IMR-90 (cell line): ENCODE data around the gene KDM3A. TPM values are rescaled to one million over a fixed set of nuclear protein-coding genes. Genes with fewer than 3 reads are reported as not detected.

Experiments
- ATAC-seq: fragments of 200-7000 bp; cut with Tn5 transposase; 2 replicates; pipeline ENCODE4 v1.9.1; 2020; ENCODE audit warnings: low read depth, mild to moderate bottlenecking, moderate library complexity
- BruUV-seq: library from RNA; stranded (reverse); fragments of 400-500 nt; replicated peaks from 2 replicates; lab custom pipeline; 2021; lab: Mats Ljungman, UMichigan
- CTCF ChIA-PET: fragments of 300-600 bp; formaldehyde crosslinking; extraction: SDS; loops from one replicate; lab custom pipeline; 2021; ENCODE audit warnings: antibody characterized with exemption; lab: Yijun Ruan, JAX
- POLR2A ChIA-PET: fragments of 300-600 bp; sonication (Branson Sonifier 250); formaldehyde crosslinking; loops from one replicate; lab custom pipeline; 2022; ENCODE audit warnings: antibody characterized with exemption; ENCODE audit not compliant: unreplicated experiment; lab: Charles Lee
- DNase-seq: peaks from one replicate; pipeline ENCODE4 v3.0.0; 2013
- H2AFZ ChIP-seq: replicated peaks from 2 replicates; pipeline ENCODE3; 2013; ENCODE audit warnings: low read length, mild to moderate bottlenecking; ENCODE audit not compliant: poor library complexity
- H2AK5ac ChIP-seq: 2 replicates; pipeline ENCODE4 v1.6.1; 2013; ENCODE audit warnings: low read depth, low read length, inconsistent platforms
- H2AK9ac ChIP-seq: replicated peaks from 2 replicates; pipeline ENCODE3; 2013; ENCODE audit warnings: mild to moderate bottlenecking, low read depth, low read length, moderate library complexity; ENCODE audit not compliant: poor library complexity
- H2BK120ac ChIP-seq: 2 replicates; pipeline ENCODE4 v1.6.1; 2013; ENCODE audit warnings: low read depth, low read length, inconsistent platforms
- H2BK15ac ChIP-seq: 3 replicates; pipeline ENCODE4 v1.6.1; 2013; ENCODE audit warnings: low read depth, low read length, inconsistent platforms
- H2BK20ac ChIP-seq: 2 replicates; pipeline ENCODE4 v1.6.1; 2013; ENCODE audit warnings: low read depth, mild to moderate bottlenecking, inconsistent platforms, low read length, moderate library complexity
- H2BK5ac ChIP-seq: 2 replicates; pipeline ENCODE4 v1.6.1; 2013; ENCODE audit warnings: mild to moderate bottlenecking, low read depth, low read length, inconsistent platforms; ENCODE audit not compliant: poor library complexity, severe bottlenecking
- H3K14ac ChIP-seq: replicated peaks from 2 replicates; pipeline ENCODE4 v1.6.1; 2013; ENCODE audit warnings: low read depth, low read length, inconsistent platforms
- H3K18ac ChIP-seq: 2 replicates; pipeline ENCODE4 v1.6.1; 2013; ENCODE audit warnings: low read depth, low read length, control low read depth
- H3K23ac ChIP-seq: 2 replicates; pipeline ENCODE4 v1.6.1; 2013; ENCODE audit warnings: low read depth, low read length, inconsistent platforms
- H3K27ac ChIP-seq: 2 replicates; pipeline ENCODE4 v1.5.1; 2013; ENCODE audit warnings: mild to moderate bottlenecking, control low read depth, low read length; ENCODE audit not compliant: insufficient read depth
- H3K27me3 ChIP-seq: 2 replicates; pipeline ENCODE4 v1.6.1; 2013; ENCODE audit warnings: low read length; ENCODE audit not compliant: control insufficient read depth, insufficient read depth
- H3K36me3 ChIP-seq: 2 replicates; pipeline ENCODE4 v1.6.1; 2013; ENCODE audit warnings: low read length, mixed read lengths; ENCODE audit not compliant: control insufficient read depth, insufficient read depth
- H3K4ac ChIP-seq: 2 replicates; pipeline ENCODE4 v1.6.1; 2013; ENCODE audit warnings: low read depth, low read length, inconsistent platforms
- H3K4me1 ChIP-seq: 2 replicates; pipeline ENCODE4 v1.6.1; 2013; ENCODE audit warnings: low read length, mixed read lengths; ENCODE audit not compliant: control insufficient read depth, insufficient read depth
- H3K4me2 ChIP-seq: 2 replicates; pipeline ENCODE4 v1.6.1; 2013; ENCODE audit warnings: low read depth, mild to moderate bottlenecking, control low read depth, low read length, moderate library complexity
- H3K4me3 ChIP-seq: 2 replicates; pipeline ENCODE4 v1.5.1; 2013; ENCODE audit warnings: low read depth, mild to moderate bottlenecking, control low read depth, low read length, moderate library complexity; ENCODE audit not compliant: insufficient read depth
- H3K56ac ChIP-seq: 2 replicates; pipeline ENCODE4 v1.6.1; 2013; ENCODE audit warnings: low read length, inconsistent platforms; ENCODE audit not compliant: insufficient read depth; ENCODE audit errors: extremely low read depth
- H3K79me1 ChIP-seq, 2 experiments: 2 replicates each; pipeline ENCODE4 v1.6.1; 2013; ENCODE audit warnings: low read length in 2 of 2, inconsistent platforms in 1 of 2, low read depth in 1 of 2
- H3K9ac ChIP-seq: 2 replicates; pipeline ENCODE4 v1.6.1; 2013; ENCODE audit warnings: low read depth, low read length, control low read depth
- H3K9me1 ChIP-seq: 2 replicates; pipeline ENCODE4 v1.6.1; 2013; ENCODE audit warnings: low read length, inconsistent platforms; ENCODE audit not compliant: insufficient read depth
- H3K9me3 ChIP-seq: 2 replicates; pipeline ENCODE4 v1.6.1; 2013; ENCODE audit warnings: low read length; ENCODE audit not compliant: control insufficient read depth, insufficient read depth
- H4K20me1 ChIP-seq: 2 replicates; pipeline ENCODE4 v1.6.1; 2013; ENCODE audit warnings: low read length, inconsistent platforms; ENCODE audit not compliant: insufficient read depth
- H4K5ac ChIP-seq: 2 replicates; pipeline ENCODE4 v1.6.1; 2013; ENCODE audit warnings: mild to moderate bottlenecking, low read depth, low read length, control low read depth
- H4K8ac ChIP-seq, 2 experiments: 2 replicates each; pipeline ENCODE4 v1.6.1; 2013; ENCODE audit warnings: low read depth in 2 of 2, low read length in 2 of 2, control low read depth in 1 of 2, inconsistent platforms in 1 of 2
- H4K91ac ChIP-seq: 2 replicates; pipeline ENCODE4 v1.6.1; 2013; ENCODE audit warnings: low read depth, low read length, inconsistent platforms; ENCODE audit not compliant: insufficient read depth
- CEBPB ChIP-seq: IDR thresholded peaks from 2 replicates; pipeline ENCODE4 v1.6.1; 2012; ENCODE audit warnings: low read depth, low read length, improper control_type of control experiment
- WGBS, 2 experiments: methylation state at CpG; one replicate each; pipeline versions ENCODE4 v1.1.5 to v1.1.7; 2013; ENCODE audit warnings: missing lambda C conversion rate in 2 of 2; ENCODE audit not compliant: insufficient read length in 1 of 2; ENCODE audit errors: extremely low coverage in 2 of 2; 5-methylcytosine and 5-hydroxymethylcytosine counted together
- dilution Hi-C: fragments of 300-500 bp; cut with HindIII; formaldehyde crosslinking; loops from one replicate; pipeline ENCODE4 v1.14.3; 2018; ENCODE audit warnings: low sequenced_read_pairs; ENCODE audit not compliant: unreplicated experiment
- in situ Hi-C: fragments of 300-500 bp; cut with MboI; formaldehyde crosslinking; loops from 3 replicates; pipeline ENCODE4 v1.14.3; 2019; ENCODE audit warnings: low sequenced_read_pairs, inconsistent platforms, mixed read lengths
- intact Hi-C: fragments of 100-400 bp; cut with micrococcal nuclease; formaldehyde crosslinking; loops from 2 replicates; pipeline ENCODE4 v1.10.0; 2022
- polyA plus RNA-seq, 3 experiments: library from polyadenylated mRNA; depleted of rRNA; stranded (reverse); fragments of >200 nt; gene quantifications; 2 replicates each; pipeline ENCODE4 v1.2.3, GENCODE V29; 2012; ENCODE audit warnings: low replicate concordance in 1 of 3
- total RNA-seq: library from RNA; depleted of rRNA; stranded (reverse); fragments of >200 nt; gene quantifications from 2 replicates; pipeline ENCODE4 v1.2.3, GENCODE V29; 2012
- TF ChIP-seq, protein P1 (sequence below): conservative IDR thresholded peaks from 2 replicates; pipeline ENCODE4 v1.5.1; 2012; ENCODE audit warnings: mild to moderate bottlenecking, low read depth, low read length, improper control_type of control experiment

KDM3A gene
- total and polyA plus RNA-seq, 2 of the 4 experiments (the other 2 are of a cell fraction), result 24.8 to 33.3 TPM

DNA sequence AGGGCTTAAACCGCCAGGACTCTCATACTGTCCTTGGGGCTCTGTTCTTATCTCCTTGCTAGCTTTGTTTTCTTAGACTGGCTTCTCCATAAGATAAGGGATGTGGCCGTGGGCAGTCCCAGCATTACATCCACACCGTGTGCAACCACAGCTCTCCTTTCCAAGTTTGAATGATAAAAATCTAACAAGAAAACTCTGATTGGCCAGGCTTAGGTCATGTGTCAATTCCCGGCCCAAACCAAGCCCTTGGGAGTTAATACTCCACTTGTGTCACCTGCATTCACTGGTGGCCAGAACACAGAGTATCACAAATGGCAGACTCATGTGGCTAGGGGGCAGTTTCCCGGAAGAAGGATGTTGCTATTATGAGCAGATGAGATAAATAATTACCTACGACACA lies 43.2 kb upstream of the KDM3A start:
- Histone ChIP-seq H3K56ac (no peak overlapping the region), H3K27me3 (peaks cover 8% of the 10 kb centered on the region), H3K18ac (no peak overlapping the region), H2BK120ac (no peak overlapping the region), H2BK20ac (no peak overlapping the region), H3K27ac (no peak overlapping the region), H3K4me1 (no peaks in the 10 kb centered on the region), H3K9me3 (no peaks in the 10 kb centered on the region), H3K79me1 (no peaks in the 10 kb centered on the region), H3K4me3 (no peak overlapping the region), H2AK5ac (no peak overlapping the region), H4K20me1 (no peaks in the 10 kb centered on the region), H2BK5ac (no peak overlapping the region), H3K9me1 (no peaks in the 10 kb centered on the region), H3K9ac (no peak overlapping the region), H4K8ac (no peak overlapping the region), H2BK15ac (no peak overlapping the region), H4K91ac (no peak overlapping the region), H2AFZ (no peak overlapping the region), H3K4me2 (no peak overlapping the region), H3K36me3 (no peaks in the 10 kb centered on the region), H3K4ac (no peak overlapping the region), H3K23ac (no peak overlapping the region), H4K5ac (no peak overlapping the region), H2AK9ac (no peak overlapping the region), H3K14ac (no peak overlapping the region)
- BruUV-seq, result no TSS peak
- ChIA-PET POLR2A (no interaction called here), CTCF (no interaction called here)
- no CpG with 5 or more reads among the region's 6 CpGs for WGBS, 2 experiments
- intact Hi-C loops (no loop called here), dilution Hi-C loops (no loop called here), in situ Hi-C loops (no loop called here)
- TF ChIP-seq, protein P1, sequence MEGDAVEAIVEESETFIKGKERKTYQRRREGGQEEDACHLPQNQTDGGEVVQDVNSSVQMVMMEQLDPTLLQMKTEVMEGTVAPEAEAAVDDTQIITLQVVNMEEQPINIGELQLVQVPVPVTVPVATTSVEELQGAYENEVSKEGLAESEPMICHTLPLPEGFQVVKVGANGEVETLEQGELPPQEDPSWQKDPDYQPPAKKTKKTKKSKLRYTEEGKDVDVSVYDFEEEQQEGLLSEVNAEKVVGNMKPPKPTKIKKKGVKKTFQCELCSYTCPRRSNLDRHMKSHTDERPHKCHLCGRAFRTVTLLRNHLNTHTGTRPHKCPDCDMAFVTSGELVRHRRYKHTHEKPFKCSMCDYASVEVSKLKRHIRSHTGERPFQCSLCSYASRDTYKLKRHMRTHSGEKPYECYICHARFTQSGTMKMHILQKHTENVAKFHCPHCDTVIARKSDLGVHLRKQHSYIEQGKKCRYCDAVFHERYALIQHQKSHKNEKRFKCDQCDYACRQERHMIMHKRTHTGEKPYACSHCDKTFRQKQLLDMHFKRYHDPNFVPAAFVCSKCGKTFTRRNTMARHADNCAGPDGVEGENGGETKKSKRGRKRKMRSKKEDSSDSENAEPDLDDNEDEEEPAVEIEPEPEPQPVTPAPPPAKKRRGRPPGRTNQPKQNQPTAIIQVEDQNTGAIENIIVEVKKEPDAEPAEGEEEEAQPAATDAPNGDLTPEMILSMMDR, result no peak
- TF ChIP-seq CEBPB, result no peak
- DNase-seq (no peak), ATAC-seq (no peak)
